Measurements from ENCODE around the gene TPM1.
"Not testable (repeated sequence)": the region's sequence is repeated elsewhere in the genome, so short reads cannot be mapped to it uniquely, and the experiment has no call there.

TPM1 gene

DNA sequence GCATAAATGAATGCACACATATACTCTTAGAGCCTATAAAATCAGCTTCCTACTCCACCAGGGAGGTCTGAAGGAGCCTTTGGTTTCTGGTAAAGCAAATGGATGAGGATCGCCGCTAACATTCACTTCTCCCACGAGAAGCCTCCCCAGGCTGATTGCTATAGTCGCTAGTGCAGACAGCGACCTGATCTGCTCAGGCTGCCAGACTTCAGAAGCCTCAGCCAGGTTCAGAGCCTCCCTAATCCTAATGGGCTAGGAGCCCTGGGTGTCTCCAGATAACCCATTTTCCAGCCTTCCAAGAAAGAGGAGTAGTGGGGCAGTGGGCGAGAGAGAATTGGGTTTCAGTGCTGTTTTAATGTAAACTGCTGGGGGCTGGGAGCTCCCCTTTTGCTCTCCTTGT lies 35.4 kb downstream of the TPM1 start:
- no peak for DNase-seq

DNA sequence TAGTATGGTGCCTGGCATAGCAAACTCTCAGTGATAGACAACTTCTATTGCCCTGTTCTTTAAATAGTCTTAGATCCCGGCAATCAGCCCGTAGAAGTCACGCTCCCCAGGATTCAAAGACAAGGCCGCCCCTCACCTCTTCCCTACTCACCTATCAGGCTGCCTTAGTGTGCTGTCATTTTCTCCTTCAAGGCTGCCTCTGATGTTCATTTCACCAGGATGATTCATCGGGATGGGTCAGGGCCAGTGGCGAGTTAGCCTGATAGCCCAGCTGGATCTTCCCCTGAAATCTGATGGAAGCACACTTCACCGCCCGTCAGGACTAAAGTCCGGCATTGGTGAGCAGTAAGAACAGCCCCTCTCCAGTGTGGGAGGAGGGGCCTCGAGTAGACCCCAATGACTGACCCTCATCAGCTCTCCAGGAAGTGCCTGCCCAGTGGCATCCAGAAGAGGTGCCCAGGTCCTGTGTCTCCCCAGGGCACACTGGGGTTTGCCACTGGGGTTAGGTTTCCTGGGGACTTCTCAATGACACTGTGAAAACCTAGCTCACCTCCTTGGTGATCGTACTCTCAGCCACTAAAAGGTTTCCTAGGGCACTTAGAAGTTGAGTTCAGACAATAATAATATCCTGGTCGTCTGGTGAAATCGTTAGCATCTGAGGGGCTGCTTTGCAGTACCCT lies 37.5 kb downstream of the TPM1 start:
- no peak for DNase-seq

GRCh38 chr15:63080634-63081250 lies 38.2 kb downstream of the TPM1 start:
- no peak for DNase-seq

- DNase-seq = no peak
Measured at GRCh38 chr15:63082366-63082765, 39.8 kb downstream of the TPM1 start.

GRCh38 chr15:63083044-63083443 lies 40.5 kb downstream of the TPM1 start:
- DNase-seq = no peak

DNA sequence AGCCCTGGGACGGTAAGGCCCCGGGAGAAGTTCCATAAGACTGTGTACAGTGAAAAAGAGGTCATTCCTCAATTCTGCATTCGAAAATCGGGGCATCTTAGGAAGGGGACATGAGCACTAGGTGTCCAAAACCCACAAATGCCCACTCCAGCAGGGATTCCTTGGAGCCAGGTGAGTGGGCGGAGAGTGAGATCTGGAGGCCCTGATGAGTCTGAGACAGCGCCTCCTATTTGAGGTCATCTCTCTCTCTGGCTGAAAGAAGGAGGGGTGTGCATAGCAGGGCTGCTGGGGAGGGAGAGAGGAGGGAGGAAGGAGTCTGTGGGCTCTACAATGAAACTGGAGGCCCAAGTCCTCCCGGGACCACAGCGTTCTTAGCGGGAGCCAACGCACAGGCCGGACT lies 41.0 kb downstream of the TPM1 start:
- no peak for DNase-seq

GRCh38 chr15:63084806-63085205 lies 42.3 kb downstream of the TPM1 start:
- DNase-seq = no peak

DNA sequence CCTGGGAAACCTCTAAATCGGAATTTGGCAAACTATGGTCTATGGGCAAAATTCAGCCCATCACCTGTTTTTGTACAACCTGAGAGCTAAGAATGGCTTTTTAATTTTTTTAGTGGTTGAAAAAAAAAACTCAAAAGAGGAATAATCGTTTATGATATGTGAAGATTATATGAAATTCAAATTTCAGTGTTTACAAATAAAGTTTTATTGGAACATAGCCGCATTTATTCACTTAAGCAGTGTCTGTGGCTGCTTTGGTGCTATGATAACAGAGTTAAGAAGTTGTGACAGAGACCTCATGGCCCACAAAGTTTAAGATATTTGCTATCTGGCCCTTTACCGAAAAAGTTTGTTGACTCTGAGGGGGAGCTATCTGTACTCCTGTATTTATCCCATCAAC lies 42.7 kb downstream of the TPM1 start:
- no peak for DNase-seq

- DNase-seq = no peak
Measured at GRCh38 chr15:63086271-63086670, 43.7 kb downstream of the TPM1 start.

GRCh38 chr15:63086947-63087346 lies 44.4 kb downstream of the TPM1 start:
- no peak for DNase-seq

DNA sequence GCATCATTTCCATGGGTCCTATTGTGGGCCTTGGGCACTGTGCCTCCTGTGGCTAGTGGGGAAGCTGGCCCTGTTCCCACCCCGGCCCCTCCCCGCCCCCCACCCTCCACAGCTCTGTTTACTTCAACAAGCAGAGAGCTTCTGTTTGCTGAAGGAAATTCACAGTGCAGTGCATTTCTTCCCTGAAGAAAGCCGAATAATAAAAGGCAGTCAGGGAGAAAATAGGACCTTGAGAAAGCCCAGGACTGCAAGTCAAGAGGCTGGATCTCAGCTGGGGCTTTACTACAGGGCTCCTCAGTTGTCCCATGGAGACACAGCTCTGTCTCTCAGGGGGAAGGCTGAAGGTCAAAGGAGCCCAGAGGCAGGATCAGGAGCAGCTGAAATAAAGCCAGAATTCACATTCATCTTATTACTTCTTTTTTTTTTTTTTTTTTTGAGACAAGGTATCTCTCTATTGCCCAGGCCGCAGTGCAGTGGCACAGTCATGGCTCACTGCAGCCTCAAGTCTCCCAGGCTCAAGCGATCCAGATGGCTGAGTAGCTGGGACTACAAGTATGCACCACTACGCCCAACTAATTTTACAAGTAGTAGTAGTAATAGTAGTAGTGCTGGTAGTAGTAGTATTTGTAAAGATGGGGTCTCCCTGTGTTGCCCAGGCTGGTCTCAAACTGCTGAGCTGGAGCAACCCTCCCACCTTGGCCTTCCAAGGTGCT lies 46.1 kb downstream of the TPM1 start:
- DNase-seq = no peak

DNA sequence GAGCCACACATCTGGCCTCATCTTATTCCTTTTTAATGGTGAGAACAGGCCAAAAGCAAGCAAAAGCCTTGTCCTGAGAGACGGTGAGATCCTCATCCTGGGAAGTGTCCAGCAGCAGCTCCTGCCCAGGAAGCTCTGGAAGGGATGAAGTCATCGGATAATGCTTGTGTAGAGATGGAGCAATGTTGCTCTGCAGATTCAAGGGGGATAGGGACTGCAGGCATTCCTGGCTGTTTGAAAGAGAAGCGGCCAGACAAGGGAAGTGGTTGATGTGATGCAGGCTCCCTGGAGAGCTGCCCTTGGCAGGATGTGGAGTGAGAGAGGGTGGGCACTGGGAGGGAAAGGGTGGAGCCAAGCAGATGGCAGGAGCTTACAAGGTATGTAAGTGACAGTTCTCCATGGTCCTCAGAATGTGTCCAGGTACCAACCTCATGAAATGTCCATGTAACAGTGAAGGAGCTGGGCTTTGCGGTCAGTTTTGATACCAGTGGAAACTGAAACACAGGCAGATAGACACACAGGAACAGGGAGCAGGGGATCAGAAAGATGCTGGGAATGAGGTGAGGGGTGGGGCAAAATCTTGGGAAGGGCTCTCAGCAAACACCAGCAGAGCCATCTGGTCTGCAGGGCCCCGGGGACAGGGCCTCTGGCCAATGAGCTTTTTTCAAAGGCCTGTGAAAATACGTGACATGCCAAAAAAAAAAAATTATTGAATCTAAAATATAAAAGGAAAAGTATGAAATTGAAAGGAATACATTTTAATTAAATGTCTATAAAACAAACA lies 46.9 kb downstream of the TPM1 start:
- DNase-seq = peak; percentile 17

DNA sequence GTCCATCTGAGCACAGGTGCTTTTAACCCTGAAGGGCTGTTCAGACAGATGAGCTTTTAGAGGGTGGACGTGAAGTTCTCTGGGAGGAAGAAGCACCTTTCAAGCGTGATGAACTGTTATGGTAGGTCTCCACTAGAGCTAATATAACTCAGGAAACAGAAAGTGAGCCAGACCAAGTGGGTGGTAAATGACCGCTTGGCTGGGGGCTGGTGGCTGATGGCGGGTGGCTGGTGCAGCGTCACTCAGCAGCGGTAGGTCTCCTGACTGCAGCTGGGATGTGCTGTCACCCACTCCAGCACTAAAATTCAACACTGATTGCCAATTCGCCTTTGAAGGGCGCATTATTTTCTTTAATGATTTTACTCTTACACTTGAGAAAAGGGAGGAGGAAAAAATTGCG lies 47.9 kb downstream of the TPM1 start:
- no peak for DNase-seq

DNA sequence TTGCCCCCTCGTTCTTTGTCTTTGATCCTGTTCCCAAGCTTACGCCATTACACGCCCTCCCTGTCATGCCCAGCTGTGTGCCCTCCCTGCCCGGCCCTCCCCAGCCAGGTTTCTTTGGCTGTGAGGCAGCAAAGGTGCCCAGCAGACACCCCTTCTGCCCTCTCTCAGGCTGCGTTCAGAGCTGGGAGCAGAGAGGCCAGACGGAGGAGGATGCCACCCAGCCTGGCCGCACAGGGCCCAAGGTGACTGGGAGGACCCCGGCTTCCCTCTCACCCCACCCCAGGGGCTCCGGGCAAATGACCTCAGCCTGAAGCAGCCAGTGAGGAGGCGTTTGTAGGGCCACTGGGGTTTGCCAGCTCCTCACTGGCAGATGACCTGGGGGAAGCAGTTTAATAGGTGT lies 48.3 kb downstream of the TPM1 start:
- no peak for DNase-seq

- no peak for DNase-seq
Measured at GRCh38 chr15:63091679-63092446, 49.3 kb downstream of the TPM1 start.

DNA sequence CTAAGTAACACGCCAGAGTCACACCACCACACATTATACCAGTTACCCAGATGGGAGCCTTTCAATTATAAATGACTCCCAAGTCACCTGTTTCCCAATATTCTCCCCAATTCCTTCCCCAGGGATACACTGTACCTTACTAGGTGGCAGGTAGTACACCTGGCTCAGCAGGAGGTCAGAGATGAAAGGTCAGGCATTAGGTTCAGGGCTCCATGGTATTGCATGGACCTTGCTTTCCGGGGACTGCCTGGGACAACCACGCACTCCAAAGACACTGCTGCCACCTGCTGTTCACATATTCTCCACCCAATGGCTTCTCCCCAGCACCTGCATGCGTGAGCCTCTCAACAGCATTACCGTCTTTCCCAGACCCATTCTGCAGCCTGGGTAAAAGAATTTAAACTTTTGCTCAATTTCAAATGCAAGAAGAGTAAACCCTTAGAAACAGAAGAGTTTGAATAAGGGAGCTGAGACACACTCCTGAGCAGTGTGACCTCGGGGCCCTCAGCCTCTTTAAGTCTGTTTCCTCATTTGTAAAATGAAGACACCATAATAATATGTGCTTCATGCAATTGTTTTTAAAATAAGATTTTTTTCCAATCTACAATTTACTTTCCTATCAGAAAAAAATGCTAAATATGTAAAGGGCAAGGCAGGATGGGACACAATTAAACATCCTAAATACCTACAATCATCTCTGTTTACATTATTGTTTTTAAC lies 51.1 kb downstream of the TPM1 start:
- DNase-seq = peak; percentile 32

DNA sequence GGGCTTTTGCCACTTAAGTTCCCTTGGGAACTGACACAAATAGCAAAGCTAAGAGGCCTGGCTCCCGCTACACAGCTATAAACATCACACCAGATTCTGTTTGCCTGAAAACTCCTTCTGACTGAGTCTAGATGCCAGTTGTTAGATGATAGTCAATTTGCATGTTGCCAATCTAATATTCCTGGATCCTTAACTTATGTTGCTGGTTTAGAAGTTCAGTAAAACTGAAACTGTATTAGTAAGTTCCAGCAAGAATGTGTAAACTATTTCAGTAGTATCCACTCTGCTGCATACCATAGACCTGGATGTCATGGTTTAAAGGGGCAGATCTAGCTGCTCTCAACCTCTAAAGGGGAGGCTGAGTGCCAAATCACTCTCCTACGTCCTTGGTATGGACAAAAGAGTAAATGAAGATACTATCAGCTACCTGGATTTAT lies 52.0 kb downstream of the TPM1 start:
- DNase-seq = no peak

- DNase-seq = no peak
Measured at GRCh38 chr15:63096178-63096577, 53.6 kb downstream of the TPM1 start.

DNA sequence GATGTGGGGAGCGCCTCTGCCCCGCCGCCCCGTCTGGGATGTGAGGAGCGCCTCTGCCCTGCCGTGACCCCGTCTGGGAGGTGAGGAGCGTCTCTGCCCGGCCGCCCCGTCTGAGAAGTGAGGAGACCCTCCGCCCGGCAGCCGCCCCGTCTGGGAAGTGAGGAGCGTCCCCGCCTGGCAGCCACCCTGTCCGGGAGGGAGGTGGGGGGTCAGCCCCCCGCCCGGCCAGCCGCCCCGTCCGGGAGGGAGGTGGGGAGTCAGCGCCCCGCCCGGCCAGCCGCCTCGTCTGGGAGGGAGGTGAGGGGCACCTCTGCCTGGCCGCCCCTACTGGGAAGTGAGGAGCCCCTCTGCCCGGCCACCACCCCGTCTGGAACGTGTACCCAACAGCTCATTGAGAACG lies 56.4 kb downstream of the TPM1 start:
- not testable (repeated sequence) for DNase-seq

- not testable (repeated sequence) for DNase-seq
Measured at GRCh38 chr15:63099581-63099980, 57.0 kb downstream of the TPM1 start.

GRCh38 chr15:63103416-63103815 lies 60.9 kb downstream of the TPM1 start:
- no peak for DNase-seq

- no peak for DNase-seq
Measured at GRCh38 chr15:63104727-63105126, 62.2 kb downstream of the TPM1 start.
